NCI-H1694 treated with DMSO at 0.1 percent for 48 hours (cell line): ENCODE results near the gene SLC6A18.
A peak's percentile ranks its signal among the peaks of the same experiment; 100 is the strongest.
"Not testable (repeated sequence)": the region's sequence is repeated elsewhere in the genome, so short reads cannot be mapped to it uniquely, and the experiment has no call there.

Experiments
- DNase-seq: peaks from one replicate; lab custom pipeline; 2025; lab: John Stamatoyannopoulos, UW

SLC6A18 gene

DNA sequence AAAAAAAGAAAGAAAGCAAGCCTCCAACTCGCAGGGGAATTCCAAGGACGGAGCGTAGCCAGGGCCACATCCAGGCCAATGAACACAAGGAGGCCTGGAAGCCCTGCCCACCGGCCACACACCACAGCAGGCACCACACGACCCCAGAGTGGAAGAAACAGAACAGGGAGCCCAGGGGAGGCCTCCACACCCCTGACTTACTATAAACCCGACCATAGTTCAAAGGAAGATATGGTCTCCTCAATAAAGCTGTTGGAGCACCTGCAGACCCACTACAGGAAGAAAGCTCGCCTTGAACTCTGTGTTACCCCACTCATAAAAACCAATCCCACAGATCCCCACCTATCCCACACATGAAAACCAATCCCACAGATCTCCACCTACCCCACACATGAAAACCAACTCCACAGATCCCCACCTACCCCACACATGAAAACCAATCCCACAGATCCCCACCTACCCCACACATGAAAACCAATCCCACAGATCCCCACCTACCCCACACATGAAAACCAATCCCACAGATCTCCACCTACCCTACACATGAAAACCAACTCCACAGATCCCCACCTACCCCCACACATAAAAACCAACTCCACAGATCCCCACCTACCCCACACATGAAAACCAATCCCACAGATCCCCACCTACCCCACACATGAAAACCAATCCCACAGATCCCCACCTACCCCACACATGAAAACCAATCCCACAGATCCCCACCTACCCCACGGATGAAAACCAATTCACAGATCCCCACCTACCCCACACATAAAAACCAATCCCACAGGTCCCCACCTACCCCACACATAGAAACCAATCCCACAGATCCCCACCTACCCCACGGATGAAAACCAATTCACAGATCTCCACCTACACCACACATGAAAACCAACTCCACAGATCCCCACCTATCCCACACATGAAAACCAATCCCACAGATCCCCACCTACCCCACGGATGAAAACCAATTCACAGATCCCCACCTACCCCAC lies 50.5 kb downstream of the SLC6A18 start:
- DNase-seq: not testable (repeated sequence)

DNA sequence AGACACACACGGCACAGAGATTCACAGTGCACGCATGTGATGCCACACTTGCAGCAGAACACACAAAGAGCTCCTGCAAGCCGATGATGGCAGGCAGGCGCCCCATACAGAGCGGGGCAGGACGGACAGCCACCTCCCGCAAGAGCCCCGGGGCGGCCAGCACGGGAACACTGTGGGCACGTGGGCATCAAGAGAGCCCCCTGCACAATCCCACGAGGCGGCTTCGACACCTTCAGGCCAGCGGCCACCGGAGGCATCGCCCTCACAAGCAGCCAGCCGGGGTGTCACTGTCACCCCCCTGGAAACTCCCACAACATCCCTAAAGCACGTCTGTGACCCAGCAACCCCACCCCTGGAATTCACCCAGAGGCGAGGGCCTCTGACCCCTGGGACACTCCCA lies 51.7 kb downstream of the SLC6A18 start:
- DNase-seq: no peak

DNA sequence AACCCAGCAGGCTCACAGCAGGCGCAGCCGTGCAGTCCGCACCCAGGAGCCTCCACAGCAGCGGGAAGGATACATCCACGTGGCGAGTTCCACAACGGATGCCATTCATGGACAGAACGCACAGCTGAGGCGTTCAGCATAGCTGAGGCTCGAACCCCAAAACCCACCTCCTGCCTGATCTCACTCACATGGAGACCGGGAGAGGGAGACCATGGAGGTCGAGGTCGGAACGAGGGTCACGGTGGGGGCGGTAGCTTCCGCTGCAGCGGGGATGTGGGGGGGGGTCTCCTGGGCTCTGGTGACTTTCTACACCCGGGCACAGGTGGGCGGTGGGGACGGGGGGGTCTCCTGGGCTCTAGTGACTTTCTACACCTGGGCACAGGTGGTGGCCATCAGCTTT lies 52.1 kb downstream of the SLC6A18 start:
- DNase-seq: no peak

DNA sequence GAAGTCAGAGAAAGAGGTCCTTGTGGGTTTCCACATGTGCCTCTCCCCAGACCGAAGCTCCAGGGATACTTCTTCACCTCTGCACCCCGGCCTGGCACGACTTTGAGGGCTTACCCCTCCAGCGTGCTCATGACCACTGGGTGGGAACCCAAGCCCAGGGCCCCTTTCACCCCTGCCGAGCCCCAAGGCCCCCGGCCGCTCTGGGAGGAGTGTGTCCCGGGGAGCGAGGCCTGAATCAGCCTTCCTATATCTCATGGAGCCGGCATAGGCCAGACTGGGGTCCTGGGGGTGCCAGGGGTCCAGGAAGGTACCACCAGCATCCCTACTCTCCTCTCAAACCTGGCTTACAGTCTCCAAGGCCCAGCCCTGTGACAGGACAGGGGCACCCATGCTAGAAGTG lies 52.6 kb downstream of the SLC6A18 start:
- DNase-seq: no peak

DNA sequence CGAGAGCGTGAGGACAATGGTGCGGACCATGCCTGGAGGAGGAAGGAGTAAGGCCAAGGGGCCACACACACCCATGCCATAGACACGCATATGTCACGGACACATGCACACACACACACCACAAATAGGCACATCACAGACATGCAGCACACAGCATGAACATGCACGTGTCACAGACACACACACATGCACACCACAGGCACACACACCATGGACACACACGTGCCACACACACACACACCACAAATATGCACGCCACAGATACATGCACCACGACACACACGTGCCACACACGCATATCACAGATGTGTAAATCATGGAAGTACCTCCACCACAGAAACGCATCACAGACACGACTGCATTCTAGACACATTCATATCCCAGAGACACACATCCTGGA lies 53.0 kb downstream of the SLC6A18 start:
- DNase-seq: no peak

DNA sequence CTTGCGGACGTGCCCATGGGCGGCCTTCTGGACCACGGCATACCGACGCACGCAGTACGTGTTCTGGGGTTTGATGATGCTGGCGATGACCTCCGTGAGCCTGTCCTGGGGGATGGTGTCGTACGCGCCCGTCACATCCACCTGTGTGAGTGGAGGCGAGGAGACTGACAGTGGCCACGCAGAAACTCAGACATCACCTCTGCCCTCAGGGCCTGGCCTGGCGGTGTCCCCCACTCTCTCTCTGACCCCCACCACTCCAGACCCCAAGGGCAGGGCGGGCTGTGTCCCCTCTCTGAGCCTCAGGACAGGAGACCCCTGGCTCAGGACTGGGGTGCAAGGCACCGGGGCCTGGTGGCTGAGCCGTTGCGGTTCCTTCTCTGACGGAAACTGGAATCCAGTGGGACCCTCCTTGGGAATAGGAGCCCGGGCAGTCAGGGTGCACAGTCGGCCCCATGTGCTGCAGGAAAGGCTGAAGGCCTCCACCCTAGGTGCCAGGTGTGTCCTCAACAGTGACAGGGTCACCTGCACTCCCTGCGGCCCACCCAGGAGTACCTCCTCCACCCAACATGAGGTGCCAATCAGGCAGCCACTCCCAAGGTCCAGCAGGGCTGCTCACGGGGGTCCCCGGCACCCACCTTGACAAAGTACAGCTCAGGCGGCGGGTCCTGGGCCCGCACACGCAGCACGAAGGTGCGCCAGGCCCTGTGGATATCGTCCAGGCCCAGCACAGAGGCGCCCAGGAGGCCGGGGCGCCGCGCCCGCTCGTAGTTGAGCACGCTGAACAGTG lies 53.7 kb downstream of the SLC6A18 start:
- no peak for DNase-seq

DNA sequence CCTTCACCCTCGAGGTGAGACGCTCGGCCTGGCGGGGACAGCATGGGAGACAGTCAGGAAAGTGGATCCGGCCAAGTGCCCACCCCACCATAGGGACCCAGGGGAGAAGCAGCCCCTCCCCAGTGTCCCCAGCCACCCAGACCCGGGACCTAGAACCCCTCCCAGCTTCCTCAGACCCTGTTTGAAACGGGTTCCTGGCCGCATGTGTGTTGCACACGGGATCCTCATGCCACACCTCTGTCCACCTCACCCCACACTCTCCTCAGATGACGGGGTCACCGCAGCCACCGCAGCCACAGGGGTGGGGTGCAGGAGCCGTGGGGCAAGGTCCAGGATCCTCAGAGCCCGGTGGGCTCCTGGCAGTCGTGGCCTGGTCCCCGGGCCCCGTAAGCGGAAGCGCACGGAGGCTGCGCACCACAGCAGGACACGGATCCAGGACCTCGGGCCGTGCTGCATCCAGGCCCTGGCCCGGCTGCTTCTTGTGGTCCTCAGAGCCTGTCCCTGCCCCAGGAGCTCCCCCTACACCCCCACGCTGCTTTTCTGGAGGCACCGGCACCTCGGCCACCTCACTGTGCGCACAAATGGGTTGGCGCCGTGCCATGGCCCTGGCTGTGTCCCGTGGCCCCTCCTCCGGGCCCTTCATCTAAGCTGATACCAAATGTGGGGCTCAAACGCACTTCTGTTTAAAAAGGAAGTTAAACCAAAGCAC lies 54.4 kb downstream of the SLC6A18 start:
- no peak for DNase-seq

DNA sequence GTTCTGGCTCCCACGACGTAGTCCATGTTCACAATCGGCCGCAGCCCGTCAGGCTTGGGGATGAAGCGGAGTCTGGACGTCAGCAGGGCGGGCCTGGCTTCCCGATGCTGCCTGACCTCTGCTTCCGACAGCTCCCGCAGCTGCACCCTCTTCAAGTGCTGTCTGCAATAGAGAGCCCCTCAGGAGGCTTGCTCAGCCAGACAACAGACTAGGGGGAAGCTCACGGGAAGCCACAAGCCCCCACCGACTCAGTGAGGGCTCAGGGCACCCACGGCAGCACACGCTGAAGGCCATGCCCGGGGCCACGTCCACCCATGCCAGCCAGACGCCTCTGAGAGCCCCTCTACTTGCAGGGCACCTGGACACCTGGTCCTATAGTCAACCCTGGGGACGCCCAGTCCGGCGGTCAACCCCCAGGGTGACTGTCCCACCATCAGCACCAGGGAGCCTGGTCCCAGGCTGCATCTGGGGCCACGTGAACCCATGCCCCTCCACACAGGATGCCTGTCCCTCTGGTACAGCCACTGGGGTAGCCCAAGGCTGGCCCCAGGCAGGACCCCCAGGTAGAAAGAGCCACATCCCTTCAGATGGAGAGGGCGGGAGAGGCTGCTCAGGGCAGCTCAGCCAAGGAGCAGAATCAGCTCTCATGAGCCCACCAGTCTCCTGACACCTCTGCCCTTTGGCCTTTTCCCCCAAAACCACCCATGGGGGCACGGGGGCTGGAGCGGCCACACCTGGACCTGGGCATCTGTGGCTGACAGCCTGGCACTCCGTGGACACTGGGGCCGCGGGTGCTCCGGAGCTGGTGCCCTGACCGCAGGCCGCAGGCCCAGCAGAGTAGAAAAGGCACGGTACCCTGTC lies 55.2 kb downstream of the SLC6A18 start:
- DNase-seq: no peak

DNA sequence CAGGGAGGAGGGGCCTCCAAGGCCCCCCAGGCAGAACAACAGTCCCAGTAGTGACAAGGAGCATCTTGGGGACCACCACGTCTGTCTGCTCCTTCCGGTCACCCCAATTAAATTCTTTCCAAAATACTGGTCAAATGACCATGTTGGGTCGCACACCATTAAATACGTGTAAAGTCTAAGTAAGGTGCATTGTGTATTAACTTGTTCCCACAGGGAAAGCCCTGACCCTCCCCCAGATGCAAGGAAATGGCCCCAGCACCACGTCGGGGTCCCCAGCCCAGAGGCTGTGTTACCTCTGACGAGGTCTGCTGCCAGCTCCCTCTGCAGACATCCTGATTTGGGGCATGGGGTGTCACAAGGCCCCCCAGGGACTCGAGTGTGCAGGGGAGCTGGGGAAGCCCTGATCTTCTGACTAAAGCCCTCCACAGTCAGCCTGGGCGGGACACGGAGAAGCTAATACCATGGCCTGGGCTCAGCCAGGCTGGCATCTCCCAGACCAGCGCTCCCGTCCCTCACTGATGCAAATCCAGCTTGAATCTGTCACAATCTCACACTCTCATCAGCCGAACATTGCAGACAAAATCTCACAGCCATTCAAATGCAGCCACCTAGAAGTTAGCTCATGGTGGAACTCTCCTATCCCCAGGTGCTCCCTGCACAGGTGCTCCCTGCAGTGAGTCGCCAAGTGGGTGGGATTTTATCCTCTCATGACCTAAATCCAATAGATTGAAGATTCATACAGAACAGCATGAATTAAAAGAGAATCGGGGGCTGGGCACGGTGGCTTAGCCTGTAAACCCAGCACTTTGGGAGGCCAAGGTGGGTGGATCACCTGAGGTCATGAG lies 56.1 kb downstream of the SLC6A18 start:
- no peak for DNase-seq

DNA sequence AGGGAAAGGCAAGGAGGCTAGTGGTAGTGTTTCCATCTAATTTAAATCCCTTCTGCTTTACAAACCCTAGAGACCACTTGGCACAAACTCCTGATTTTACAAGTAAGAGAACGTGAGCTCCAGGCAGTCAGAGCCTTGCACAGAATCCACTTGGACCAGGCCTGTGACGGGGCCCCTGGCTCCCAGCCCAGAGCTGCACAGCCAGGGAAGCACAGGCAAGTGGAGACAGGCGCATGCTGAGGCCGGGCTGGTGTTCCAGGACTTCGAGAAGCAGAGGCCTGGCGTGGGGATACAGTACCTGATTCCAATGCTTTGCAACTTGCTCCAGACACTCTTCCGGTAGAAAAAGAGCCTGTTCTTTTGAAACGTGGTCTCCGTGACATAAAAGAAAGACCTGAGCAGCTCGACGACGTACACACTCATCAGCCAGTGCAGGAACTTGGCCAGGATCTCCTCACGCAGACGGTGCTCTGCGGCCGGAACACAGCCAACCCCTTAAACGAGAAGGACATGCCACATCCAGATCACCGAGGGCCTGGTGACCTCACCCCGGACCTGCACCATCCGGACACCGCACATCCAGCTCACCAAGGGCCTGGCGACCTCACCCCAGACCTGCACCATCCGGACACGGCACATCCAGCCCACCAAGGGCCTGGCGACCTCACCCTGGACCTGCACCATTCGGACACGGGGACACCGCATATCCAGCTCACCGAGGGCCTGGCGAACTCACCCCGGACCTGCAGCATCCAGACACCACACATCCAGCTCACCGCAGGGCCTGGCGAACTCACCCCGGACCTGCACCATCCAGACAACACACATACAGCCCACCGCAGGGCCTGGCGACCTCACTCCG lies 57.2 kb downstream of the SLC6A18 start:
- DNase-seq: peak; percentile 85

DNA sequence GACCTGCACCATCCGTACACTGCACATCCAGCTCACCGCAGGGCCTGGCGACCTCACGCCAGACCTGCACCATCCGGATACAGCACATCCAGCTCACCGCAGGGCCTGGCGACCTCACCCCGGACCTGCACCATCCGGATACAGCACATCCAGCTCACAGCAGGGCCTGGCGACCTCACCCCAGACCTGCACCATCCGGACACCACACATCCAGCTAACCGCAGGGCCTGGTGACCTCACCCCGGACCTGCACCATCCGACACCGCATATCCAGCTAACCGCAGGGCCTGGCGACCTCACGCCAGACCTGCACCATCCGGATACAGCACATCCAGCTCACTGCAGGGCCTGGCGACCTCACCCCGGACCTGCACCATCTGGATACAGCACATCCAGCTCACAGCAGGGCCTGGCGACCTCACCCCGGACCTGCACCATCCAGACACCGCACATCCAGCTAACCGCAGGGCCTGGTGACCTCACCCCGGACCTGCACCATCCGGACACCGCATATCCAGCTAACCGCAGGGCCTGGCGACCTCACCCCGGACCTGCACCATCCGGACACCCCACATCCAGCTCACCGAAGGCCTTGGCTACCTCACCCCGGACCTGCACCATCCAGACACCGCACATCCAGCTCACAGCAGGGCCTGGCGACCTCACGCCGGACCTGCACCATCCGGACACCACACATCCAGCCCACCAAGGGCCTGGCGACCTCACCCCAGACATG lies 58.0 kb downstream of the SLC6A18 start:
- DNase-seq: not testable (repeated sequence)

DNA sequence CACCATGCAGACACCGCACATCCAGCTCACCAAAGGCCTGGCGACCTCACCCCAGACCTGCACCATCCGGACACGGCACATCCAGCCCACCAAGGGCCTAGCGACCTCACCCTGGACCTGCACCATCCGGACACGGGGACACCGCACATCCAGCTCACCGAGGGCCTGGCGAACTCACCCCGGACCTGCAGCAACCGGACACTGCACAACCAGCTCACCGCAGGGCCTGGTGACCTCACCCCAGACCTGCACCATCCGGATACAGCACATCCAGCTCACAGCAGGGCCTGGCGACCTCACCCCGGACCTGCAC lies 58.5 kb downstream of the SLC6A18 start:
- not testable (repeated sequence) for DNase-seq

DNA sequence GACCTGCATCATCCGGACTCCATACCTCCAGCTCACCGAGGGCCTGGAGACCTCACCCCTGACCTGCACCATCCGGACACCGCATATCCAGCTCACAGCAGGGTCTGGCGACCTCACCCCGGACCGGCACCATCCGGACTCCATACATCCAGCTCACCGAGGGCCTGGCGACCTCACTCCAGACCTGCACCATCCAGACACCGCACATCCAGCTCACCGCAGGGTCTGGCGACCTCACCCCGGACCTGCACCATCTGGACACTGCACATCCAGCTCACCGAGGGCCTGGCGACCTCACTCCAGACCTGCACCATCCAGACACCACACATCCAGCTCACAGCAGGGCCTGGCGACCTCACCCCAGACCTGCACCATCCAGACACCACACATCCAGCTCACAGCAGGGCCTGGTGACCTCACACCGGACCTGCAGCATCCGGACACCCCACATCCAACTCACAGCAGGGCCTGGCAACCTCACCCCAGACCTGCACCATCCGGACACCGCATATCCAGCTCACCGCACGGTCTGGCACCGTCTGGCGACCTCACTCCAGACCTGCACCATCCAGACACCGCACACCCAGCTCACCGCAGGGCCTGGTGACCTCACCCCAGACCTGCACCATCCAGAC lies 59.3 kb downstream of the SLC6A18 start:
- DNase-seq: not testable (repeated sequence)

DNA sequence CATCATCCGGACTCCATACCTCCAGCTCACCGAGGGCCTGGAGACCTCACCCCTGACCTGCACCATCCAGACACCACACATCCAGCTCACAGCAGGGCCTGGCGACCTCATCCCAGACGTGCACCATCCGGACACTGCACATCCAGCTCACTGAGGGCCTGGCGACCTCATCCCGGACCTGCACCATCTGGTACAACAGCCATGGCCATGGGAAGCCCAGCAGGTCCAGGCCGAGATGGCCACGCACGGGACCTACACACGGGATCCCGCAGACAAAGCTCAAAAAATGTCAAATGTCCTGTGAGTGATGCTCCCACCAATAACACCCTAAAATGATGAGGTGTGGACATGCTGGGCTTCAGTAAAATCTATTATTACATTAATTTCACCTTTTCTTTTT lies 60.0 kb downstream of the SLC6A18 start:
- DNase-seq: no peak

DNA sequence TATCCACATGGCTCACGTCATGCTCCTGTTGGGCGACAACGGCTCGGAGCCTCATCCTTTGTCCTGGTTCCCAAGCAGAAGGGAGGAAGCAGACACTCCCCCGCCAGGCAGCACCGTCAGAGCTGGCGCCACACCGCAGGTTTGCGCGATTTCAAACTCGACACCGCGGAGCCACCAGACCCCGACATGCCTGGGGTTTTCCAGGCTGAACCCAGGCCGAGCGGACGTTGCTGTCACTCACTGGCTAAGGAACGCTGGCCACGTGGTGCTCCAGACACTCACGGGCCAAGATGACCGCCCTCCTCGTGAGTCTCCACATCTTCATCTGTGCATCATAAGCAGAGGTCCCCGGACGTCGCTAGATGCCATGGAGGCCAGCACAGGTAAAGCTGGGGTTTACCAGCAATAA lies 60.7 kb downstream of the SLC6A18 start:
- DNase-seq: no peak

DNA sequence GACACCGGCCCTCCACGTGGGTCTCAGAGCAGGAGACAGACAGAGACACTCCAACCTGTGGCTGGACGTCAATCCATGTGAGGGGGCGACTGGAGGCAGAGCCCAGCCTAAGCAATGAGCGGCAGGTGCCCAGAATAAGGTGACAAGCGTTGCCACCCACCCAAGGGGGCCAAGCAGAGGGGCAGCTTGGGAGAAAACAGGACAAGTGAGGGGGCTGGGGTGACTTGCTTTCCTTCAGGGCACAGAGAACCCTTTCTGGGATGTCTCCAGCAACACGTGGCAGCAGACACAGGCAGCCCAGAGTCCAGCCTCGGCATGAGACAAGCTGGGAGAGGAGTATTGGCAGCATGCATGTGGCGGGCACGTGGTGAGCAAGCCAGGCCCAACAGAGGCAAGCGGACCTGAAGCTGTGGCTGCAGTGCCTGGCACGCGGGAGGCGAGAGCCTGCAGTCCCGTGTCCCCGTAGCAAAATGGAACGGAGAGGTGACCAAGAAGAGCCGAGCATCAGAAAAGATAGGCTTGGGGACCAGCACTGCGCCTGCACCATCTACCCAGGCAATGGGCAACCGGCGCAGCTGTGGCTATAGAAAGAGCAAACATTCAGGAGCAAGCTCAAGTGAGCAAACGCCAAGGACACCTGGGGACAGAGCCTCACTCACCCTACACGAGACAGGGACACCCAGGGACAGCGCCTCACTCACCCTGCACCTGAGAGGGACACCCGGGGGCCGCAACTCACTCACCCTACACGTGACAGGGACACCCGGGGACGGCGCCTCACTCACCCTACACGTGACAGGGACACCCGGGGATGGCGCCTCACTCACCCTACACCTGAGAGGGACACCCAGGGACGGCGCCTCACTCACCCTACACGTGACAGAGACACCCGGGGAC lies 63.5 kb downstream of the SLC6A18 start:
- no peak for DNase-seq

DNA sequence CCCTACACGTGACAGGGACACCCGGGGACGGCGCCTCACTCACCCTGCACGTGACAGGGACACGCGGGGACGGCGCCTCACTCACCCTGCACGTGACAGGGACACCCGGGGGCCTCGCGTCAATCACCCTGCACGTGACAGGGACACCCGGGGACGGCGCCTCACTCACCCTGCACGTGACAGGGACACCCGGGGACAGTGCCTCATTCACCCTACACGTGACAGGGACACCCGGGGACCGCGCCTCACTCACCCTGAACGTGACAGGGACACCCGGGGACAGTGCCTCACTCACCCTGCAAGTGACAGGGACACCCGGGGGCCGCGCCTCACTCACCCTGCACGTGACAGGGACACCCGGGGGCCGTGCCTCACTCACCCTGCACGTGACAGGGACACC lies 64.4 kb downstream of the SLC6A18 start:
- DNase-seq: not testable (repeated sequence)
